ENCODE data around the gene GPA33.
A peak's percentile ranks its signal among the peaks of the same experiment; 100 is the strongest.

The GPA33 gene

DNA sequence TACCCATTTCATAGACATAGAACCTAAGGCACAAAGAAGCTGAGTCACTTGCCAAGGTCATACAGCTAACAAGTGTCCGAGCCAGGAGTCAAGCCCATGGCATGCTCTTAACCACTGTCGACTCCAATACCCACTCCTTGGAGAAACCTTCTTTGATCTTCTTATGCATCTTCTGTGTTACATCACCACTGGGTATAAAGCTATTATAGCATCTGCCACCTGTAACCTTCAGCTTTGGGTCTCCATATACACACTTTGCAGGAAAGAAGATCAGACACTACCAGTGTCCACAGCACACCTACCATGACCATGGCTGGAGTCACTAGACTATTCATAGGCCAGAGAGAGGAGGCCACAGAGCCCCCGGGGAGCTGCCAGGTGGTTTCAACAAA is 29.1 kb downstream of the GPA33 start:
- no peaks in the 10 kb centered on the region; the same call in 1 of the 2 replicates for H3K27me3 ChIP-seq (replicated peaks; ENCODE audit: control insufficient read depth, insufficient read depth, low read length)
- TF ChIP-seq, protein P1, sequence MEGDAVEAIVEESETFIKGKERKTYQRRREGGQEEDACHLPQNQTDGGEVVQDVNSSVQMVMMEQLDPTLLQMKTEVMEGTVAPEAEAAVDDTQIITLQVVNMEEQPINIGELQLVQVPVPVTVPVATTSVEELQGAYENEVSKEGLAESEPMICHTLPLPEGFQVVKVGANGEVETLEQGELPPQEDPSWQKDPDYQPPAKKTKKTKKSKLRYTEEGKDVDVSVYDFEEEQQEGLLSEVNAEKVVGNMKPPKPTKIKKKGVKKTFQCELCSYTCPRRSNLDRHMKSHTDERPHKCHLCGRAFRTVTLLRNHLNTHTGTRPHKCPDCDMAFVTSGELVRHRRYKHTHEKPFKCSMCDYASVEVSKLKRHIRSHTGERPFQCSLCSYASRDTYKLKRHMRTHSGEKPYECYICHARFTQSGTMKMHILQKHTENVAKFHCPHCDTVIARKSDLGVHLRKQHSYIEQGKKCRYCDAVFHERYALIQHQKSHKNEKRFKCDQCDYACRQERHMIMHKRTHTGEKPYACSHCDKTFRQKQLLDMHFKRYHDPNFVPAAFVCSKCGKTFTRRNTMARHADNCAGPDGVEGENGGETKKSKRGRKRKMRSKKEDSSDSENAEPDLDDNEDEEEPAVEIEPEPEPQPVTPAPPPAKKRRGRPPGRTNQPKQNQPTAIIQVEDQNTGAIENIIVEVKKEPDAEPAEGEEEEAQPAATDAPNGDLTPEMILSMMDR (IDR thresholded peaks at IDR 0.05; ENCODE audit: insufficient read depth, low read length, poor library complexity, severe bottlenecking) = no peak
- no peak overlapping the region for H3K4me3 ChIP-seq (replicated peaks; ENCODE audit: low read depth, low read length)
- no peaks in the 10 kb centered on the region for H3K36me3 ChIP-seq (ENCODE audit: control insufficient read depth, insufficient read depth, low read length)
- DNase-seq (ENCODE audit: extremely low read depth, insufficient read length) = no peak

DNA sequence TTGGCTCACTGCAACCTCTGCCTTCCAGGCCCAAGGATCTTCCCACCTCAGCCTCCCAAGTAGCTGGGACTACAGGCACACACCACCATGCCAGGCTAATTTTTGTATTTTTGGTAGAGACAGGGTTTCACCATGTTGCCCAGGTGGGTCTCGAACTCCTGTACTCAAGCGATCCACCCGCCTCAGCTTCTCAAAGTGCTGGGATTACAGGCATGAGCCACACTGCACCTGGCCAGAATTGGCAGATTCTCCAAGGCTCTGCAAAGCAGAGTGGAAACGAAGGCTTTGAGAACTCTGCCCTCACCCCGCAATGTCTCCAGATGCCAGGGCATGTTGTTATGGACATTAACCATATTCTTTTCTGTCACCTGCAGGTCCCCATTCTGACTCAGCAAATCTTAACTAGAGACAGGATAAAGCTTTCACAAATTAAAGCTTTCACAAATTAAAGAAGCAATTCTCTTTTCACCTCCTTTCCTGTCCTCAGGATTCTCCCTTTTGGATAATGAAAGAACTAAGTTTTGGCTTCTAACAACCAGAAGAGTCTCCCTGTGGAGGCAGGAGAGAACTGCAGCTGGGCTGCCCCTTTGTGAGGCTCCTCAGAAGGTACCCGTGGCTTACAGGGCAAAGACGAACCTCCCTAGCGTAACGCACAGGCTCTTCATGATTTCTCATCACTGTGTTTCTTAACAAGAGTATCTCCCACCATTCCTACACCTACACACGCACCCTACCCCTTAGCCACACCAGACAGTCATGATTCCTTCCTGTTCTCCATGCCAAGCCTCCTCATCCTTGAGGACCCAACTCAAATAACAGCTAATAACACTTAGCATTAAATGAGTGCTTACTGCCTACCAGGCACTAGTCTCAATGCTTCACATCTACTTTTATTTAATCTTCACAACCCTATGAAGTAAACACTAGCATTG is 29.8 kb downstream of the GPA33 start:
- no peak for DNase-seq (ENCODE audit: extremely low read depth, insufficient read length)
- H3K36me3 ChIP-seq (ENCODE audit: control insufficient read depth, insufficient read depth, low read length) = no peaks in the 10 kb centered on the region
- no peaks in the 10 kb centered on the region; the same call in 1 of the 2 replicates for H3K27me3 ChIP-seq (replicated peaks; ENCODE audit: control insufficient read depth, insufficient read depth, low read length)
- H3K4me3 ChIP-seq (replicated peaks; ENCODE audit: low read depth, low read length) = no peak overlapping the region
- TF ChIP-seq, protein P1 (IDR thresholded peaks at IDR 0.05; ENCODE audit: insufficient read depth, low read length, poor library complexity, severe bottlenecking) = peak; percentile 34

DNA sequence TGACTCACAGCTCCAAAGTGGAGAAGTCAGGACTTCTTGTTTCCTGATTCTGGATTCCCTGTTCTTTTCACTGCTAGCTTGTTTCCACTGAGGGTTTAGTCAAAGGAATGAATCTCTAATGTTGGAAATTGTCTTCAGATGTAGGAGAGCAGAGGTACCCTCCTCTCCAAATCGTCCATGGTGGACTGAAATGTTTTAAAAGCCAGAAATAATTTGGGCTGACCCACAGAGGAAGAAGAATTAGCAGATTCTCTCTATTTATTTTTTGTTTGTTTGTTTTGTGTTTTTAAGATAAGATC is 30.4 kb downstream of the GPA33 start:
- DNase-seq (ENCODE audit: extremely low read depth, insufficient read length) = no peak
- H3K27me3 ChIP-seq (replicated peaks; ENCODE audit: control insufficient read depth, insufficient read depth, low read length) = no peaks in the 10 kb centered on the region; the same call in 1 of the 2 replicates
- H3K4me3 ChIP-seq (replicated peaks; ENCODE audit: low read depth, low read length) = no peak overlapping the region
- no peaks in the 10 kb centered on the region for H3K36me3 ChIP-seq (ENCODE audit: control insufficient read depth, insufficient read depth, low read length)
- TF ChIP-seq, protein P1 (IDR thresholded peaks at IDR 0.05; ENCODE audit: insufficient read depth, low read length, poor library complexity, severe bottlenecking) = no peak

DNA sequence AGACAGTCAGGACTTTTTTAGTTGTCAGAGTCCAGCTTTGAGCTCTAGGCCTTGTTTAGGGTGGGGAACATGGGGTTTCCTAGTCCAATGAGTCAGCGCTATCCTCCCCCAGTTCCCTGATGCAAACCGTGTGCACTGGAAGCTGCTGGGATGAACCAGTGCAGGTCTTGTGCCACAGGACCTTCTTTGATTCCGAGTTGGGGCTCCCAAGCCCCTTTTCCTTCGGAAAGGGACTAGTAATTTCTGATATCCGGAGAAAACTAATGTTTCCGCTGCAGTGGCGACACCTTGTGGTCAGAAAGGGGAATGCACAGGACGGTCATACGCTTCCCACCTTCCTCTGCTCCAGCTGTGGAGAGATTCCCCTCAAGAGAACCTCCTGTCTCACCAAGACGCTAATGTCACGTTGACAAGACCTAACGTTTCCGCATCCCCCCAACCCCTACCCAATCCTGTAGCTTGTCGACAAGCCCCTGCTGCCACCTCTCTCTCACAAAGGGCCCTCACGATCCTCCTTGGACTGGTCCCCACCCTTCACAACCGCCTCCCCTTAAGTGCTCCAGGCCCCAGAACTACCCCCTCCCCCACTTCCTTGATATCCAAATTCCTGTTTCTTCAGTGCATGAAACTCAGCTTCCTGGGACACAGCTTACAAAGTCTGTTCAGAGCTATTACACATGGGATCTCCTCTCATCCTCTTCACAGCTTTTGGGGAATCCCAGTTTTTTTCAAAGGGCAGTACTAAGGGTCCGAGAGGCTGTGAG is 30.9 kb downstream of the GPA33 start:
- peak; percentile 47 for DNase-seq (ENCODE audit: extremely low read depth, insufficient read length)

DNA sequence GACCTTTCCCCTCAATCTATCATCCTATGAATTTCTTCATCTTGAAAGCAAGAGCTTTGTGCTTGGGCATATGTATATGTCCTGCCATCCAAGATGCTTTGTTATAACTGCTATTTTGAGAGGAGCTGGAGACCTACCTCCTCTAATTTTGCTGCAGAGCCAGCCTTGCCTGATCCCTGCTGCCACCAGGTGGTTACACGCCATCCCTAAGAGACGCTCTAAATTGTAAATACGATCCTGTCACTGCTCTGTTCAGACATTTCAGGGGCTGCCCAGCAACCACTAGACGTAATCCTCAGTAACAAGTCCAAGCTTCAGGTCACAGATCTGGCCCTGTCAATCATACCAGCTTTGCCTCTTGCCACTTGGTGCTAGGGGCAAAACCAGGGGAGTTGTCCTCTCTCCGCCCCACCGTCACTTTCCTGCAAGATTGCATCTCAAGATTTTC is 32.9 kb downstream of the GPA33 start:
- DNase-seq (ENCODE audit: extremely low read depth, insufficient read length) = no peak
- Histone ChIP-seq H3K4me3 (replicated peaks; ENCODE audit: low read depth, low read length) (no peak overlapping the region), H3K36me3 (ENCODE audit: control insufficient read depth, insufficient read depth, low read length) (no peaks in the 10 kb centered on the region), H3K27me3 (replicated peaks; ENCODE audit: control insufficient read depth, insufficient read depth, low read length) (no peaks in the 10 kb centered on the region; the same call in 1 of the 2 replicates)
- TF ChIP-seq, protein P1 (IDR thresholded peaks at IDR 0.05; ENCODE audit: insufficient read depth, low read length, poor library complexity, severe bottlenecking) = peak; percentile 51

More for the DNA sequence above, 30.9 kb downstream of the GPA33 start:
- TF ChIP-seq, protein P1 (IDR thresholded peaks at IDR 0.05; ENCODE audit: insufficient read depth, low read length, poor library complexity, severe bottlenecking) = peak; percentile 85
- Histone ChIP-seq H3K36me3 (ENCODE audit: control insufficient read depth, insufficient read depth, low read length) (no peaks in the 10 kb centered on the region), H3K4me3 (replicated peaks; ENCODE audit: low read depth, low read length) (no peak overlapping the region), H3K27me3 (replicated peaks; ENCODE audit: control insufficient read depth, insufficient read depth, low read length) (no peaks in the 10 kb centered on the region)
